Measurements from ENCODE around the gene ZNF155. TPM values are rescaled to one million over a fixed set of nuclear protein-coding genes. Genes with fewer than 3 reads are reported as not detected.

Gene ZNF155
- total RNA-seq, 1 donor from 2014 or later = 9.5 TPM

DNA sequence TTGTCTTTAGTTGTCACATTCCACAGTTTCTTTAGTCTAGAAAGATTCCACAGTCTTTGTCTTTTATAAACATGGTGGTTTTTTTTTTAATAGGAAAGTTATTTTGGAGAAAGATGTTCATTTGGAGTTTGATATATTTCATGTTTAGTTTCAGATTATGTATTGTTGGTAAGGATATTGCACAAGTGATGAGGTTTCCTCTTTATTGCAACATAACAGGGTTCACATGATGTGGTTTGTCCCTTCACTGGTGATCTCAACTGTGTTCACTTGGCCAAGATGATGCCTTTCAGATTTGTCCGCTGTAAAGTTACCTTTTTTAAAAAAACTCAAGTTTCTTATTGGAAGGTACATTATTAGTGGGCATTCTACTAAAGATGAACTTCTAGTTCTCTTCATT lies 22.0 kb downstream of the ZNF155 start:
- DNase-seq = no peak

DNA sequence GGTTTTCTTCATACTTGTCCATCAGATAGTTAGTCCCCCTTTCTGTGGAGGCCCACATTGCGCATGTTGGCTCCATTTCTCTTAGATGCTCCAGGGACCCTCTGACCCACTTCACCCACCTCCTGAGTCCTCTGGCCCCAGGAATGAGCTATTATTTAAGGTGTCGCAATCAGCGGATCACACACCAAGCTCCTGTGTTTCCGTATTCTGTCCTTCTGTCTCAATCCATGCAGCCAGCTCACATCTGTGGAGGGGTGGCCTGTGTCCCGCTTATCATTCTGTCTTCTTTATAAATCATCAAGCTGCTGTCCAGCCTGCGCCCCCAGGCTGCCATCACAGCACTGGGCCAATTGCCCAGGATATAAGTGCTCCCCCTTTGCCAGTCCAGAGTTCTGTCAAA lies 23.5 kb downstream of the ZNF155 start:
- no peak for DNase-seq

DNA sequence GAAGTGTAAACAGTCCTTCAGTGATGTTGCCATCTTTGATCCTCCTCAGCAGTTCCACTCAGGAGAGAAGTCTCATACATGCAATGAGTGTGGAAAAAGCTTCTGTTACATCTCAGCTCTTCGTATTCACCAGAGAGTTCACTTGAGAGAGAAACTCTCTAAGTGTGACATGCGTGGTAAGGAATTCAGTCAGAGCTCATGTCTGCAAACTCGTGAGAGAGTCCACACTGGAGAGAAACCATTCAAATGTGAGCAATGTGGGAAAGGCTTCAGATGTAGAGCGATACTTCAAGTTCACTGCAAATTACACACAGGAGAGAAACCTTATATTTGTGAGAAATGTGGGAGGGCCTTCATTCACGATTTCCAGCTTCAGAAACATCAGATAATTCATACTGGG lies 26.5 kb downstream of the ZNF155 start:
- DNase-seq = no peak

DNA sequence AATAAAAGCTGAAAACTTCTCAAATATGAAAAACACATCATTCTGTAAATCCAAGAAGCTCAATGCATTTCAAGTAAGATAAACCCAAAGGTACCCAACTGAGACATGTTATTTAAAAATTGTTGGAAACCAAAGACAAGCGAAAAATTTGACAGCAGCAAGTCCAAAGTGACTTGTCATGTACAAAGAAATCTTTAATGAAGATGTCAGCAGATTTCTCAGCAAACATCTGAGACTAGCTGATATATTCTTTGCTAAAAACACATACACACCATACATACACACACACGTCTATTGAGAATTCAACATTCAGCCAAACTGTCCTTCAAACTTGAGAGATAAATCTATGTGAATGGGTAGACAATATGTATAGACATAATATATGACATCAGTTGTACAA lies 35.5 kb downstream of the ZNF155 start:
- DNase-seq = no peak

DNA sequence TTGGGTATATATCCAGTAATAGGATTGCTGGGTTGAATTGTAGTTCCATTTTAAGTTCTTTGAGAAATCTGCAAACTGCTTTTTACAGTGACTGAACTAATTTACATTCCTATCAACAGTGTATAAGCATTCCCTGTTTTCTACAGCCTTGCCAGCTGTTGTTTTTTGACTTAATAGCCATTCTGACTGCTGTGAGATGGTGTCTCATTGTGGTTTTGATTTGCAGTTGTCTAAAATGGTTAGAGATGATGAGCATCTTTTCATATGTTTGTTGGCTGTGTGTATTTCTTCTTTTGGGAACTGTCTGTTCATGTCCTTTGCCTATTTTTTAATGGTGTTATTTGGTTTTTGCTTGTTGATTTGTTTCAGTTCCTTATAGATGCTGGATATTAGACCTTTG lies 37.2 kb downstream of the ZNF155 start:
- no peak for DNase-seq

DNA sequence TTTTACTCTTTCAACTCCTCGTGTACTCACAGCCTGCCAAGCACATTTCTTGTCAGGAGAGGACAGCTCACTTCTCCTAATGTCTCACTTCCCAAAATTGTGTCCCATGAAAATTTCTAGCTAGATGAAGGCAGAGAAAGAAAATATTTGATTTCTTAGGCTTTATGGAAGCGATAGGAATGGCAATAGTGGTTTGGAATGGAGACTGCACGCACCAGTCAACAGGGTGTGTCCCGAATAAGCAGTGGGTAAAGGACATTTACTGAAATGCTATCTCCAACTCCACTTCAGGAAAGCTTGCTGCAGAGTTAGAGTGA lies 40.9 kb downstream of the ZNF155 start:
- no peak for DNase-seq

DNA sequence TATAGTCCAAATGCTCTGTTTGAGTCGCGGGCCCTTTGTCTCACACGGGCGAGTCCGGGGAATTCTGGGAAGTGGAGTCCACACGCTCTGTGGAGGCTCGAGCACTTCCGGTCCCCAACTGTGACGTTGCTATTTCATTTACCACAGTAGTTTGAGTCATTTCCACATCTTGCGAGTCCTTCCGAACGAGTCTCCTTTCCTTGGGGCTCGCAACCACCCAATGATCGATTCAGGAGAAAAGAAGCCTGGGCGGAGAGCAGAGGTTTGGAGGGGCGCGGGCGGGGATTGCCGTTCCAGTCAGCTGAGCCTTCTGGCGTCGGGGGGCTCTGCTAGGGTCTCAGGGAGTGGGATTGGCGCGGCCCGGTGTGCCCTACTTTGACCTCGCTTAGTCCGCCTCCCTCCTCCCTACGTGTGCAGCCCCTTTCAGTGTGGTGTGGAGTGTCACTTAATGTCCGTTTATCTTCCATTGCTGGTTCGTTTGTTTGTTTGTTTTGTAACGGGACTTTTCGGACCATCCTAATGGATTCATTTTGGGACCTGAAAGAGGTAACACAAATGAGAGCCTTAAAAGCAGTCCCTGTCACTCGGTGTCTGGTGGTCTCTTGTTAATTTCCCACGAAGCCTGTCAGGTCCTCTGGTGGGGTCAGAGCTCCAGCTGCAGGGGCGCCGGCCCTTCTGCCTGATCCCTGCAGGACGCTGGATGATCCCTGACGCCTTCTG lies 41.4 kb downstream of the ZNF155 start, which contains the start of gene ZNF222:
Gene ZNF222, plus strand, starts transcription at position 163 of the 720 bp plus-strand sequence. Its CDS starts 58 bp downstream, at position 221.
- DNase-seq = peak; percentile 90

DNA sequence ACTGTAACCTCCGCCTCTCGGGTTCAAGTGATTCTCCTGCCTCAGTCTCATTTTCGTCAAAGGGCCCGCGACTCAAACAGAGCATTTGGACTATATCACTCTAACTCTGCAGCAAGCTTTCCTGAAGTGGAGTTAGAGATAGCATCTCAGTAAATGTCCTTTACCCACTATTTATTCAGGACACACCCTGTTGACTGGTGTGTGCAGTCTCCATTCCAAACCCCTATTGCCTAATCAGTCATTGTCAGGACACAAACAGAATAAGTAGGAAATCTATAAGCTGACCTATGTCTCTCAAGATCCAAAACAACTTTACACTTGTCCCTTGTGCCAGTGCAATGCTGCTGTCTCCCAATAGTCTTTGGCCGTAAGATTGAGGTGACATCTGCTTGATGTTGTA lies 42.6 kb downstream of the ZNF155 start:
- DNase-seq = no peak

DNA sequence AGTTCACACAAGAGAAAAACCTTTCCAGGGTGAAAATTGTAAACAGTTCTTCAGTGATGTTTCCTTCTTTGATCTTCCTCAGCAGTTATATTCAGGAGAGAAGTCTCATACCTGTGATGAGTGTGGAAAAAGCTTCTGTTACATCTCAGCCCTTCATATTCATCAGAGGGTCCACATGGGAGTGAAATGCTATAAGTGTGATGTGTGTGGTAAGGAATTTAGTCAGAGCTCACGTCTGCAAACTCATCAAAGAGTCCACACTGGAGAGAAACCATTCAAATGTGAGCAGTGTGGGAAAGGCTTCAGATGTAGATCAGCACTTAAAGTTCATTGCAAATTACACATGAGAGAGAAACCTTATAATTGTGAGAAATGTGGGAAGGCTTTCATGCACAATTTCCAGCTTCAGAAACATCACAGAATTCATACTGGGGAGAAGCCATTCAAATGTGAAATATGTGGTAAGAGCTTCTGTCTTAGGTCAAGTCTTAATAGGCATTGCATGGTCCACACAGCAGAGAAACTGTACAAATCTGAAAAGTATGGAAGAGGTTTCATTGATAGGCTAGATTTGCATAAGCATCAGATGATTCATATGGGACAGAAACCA lies 48.1 kb downstream of the ZNF155 start:
- no peak for DNase-seq

DNA sequence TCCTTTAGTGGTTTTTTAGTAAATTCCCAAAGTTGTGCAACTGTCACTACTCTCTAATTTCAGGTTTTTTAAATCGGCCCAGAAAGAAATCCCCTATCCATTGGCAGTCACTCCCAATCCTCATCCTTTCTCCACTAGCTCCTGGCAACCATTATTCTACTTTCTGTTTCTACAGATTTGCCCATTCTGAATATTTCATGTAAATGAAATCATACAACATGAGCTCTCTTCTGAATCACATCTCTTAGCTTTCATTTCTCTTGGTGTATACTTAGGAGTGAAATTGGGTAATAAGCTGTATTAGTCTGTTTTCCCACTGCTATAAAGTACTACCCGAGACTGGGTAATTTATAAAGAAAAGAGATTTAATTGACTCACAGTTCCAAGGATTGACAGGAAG lies 58.2 kb downstream of the ZNF155 start:
- DNase-seq = no peak

Other genes with a start within 250 kb of the ZNF155 start
- gene SMG9, start 229.2 kb upstream of the ZNF155 start, total RNA-seq = 8.8 and 9.0 TPM in 2 replicates
- 0.09 and 0.51 TPM in 2 replicates for gene KCNN4, start 203.2 kb upstream of the ZNF155 start, total RNA-seq
- 0.09 and 0.17 TPM in 2 replicates for gene LYPD5, start 181.7 kb upstream of the ZNF155 start, total RNA-seq
- 10.9 and 11.1 TPM in 2 replicates for gene ZNF283, start 156.9 kb upstream of the ZNF155 start, total RNA-seq
- 0.51 and 1.5 TPM in 2 replicates for gene ZNF404, start 100.2 kb upstream of the ZNF155 start, total RNA-seq
- 19.2 and 21.0 TPM in 2 replicates for gene ZNF45, start 48.9 kb upstream of the ZNF155 start, total RNA-seq
- gene ZNF221, start 33.0 kb upstream of the ZNF155 start, total RNA-seq = 4.9 and 6.8 TPM in 2 replicates
- gene ZNF230, start 18.8 kb downstream of the ZNF155 start, total RNA-seq = 2.6 and 3.7 TPM in 2 replicates
- 4.8 and 7.5 TPM in 2 replicates for gene ZNF222, start 41.2 kb downstream of the ZNF155 start, total RNA-seq
- gene ZNF223, start 67.8 kb downstream of the ZNF155 start, total RNA-seq = 6.3 and 8.3 TPM in 2 replicates
- 2.4 and 3.4 TPM in 2 replicates for gene ZNF284, start 88.0 kb downstream of the ZNF155 start, total RNA-seq
- gene ZNF224, start 110.2 kb downstream of the ZNF155 start, total RNA-seq = 22.0 and 37.6 TPM in 2 replicates
- 5.3 and 8.5 TPM in 2 replicates for gene ZNF225, start 129.2 kb downstream of the ZNF155 start, total RNA-seq
- gene ZNF234, start 157.4 kb downstream of the ZNF155 start, total RNA-seq = 8.3 and 15.7 TPM in 2 replicates
- 11.4 and 19.2 TPM in 2 replicates for gene ZNF226, start 180.9 kb downstream of the ZNF155 start, total RNA-seq
- gene ZNF227, start 228.3 kb downstream of the ZNF155 start, total RNA-seq = 20.0 and 24.3 TPM in 2 replicates